ENCODE data around the gene STARD8.

The STARD8 gene

GRCh38 chrX:68720851-68721250 is 73.4 kb downstream of the STARD8 start (continued):
- TF ChIP-seq TSHZ2 (CRISPR knock-in tag; IDR thresholded peaks at IDR 0.05), result no peak
- TF ChIP-seq TOX (CRISPR knock-in tag; IDR thresholded peaks at IDR 0.05; ENCODE audit: borderline replicate concordance), result no peak

GRCh38 chrX:68721546-68721945 is 74.1 kb downstream of the STARD8 start:
- TF ChIP-seq TCF4 (CRISPR knock-in tag; IDR thresholded peaks at IDR 0.05; ENCODE audit: borderline replicate concordance), result no peak
- no peak for TF ChIP-seq CSDC2 (CRISPR knock-in tag; IDR thresholded peaks at IDR 0.05)
- TF ChIP-seq ZNF8 (CRISPR knock-in tag; IDR thresholded peaks at IDR 0.05), result no peak
- TF ChIP-seq ZNF70 (CRISPR knock-in tag; IDR thresholded peaks at IDR 0.05), result no peak
- TF ChIP-seq GLIS3 (CRISPR knock-in tag; IDR thresholded peaks at IDR 0.05), result no peak
- no peak for ATAC-seq

- ATAC-seq, result no peak
- TF ChIP-seq TSHZ2 (CRISPR knock-in tag; IDR thresholded peaks at IDR 0.05) (no peak), GLIS3 (CRISPR knock-in tag; IDR thresholded peaks at IDR 0.05) (no peak)
Measured at GRCh38 chrX:68721991-68722860, 74.8 kb downstream of the STARD8 start.

- TF ChIP-seq ZNF8 (CRISPR knock-in tag; IDR thresholded peaks at IDR 0.05), result no peak
- TF ChIP-seq ARNTL (CRISPR knock-in tag; IDR thresholded peaks at IDR 0.05; ENCODE audit: borderline replicate concordance, low read depth), result no peak
- no peak for TF ChIP-seq CREB5 (CRISPR knock-in tag; IDR thresholded peaks at IDR 0.05; ENCODE audit: low read depth)
- no peak for TF ChIP-seq ZFP30 (CRISPR knock-in tag; IDR thresholded peaks at IDR 0.05)
- no peak for TF ChIP-seq GLIS3 (CRISPR knock-in tag; IDR thresholded peaks at IDR 0.05)
- TF ChIP-seq CSDC2 (CRISPR knock-in tag; IDR thresholded peaks at IDR 0.05), result no peak
- no peak for TF ChIP-seq SNAI2 (CRISPR knock-in tag; IDR thresholded peaks at IDR 0.05)
- ATAC-seq, result no peak
Measured at GRCh38 chrX:68723491-68724155, 76.2 kb downstream of the STARD8 start.

- no peak for ATAC-seq
- TF ChIP-seq ZFP3 (CRISPR knock-in tag; IDR thresholded peaks at IDR 0.05) (no peak), PPARA (CRISPR knock-in tag; IDR thresholded peaks at IDR 0.05; ENCODE audit: borderline replicate concordance) (no peak), ESRRG (CRISPR knock-in tag; IDR thresholded peaks at IDR 0.05) (no peak), GLIS3 (CRISPR knock-in tag; IDR thresholded peaks at IDR 0.05) (no peak), SNAI2 (CRISPR knock-in tag; IDR thresholded peaks at IDR 0.05) (no peak), ZC3H10 (CRISPR knock-in tag; IDR thresholded peaks at IDR 0.05) (no peak), TOX (CRISPR knock-in tag; IDR thresholded peaks at IDR 0.05; ENCODE audit: borderline replicate concordance) (no peak), ZNF8 (CRISPR knock-in tag; IDR thresholded peaks at IDR 0.05) (no peak), RARB (CRISPR knock-in tag; IDR thresholded peaks at IDR 0.05) (no peak), ZNF565 (CRISPR knock-in tag; conservative IDR thresholded peaks at IDR 0.05; ENCODE audit: low read depth) (no peak), ZFP30 (CRISPR knock-in tag; IDR thresholded peaks at IDR 0.05) (no peak), CREB5 (CRISPR knock-in tag; IDR thresholded peaks at IDR 0.05; ENCODE audit: low read depth) (no peak), BACH2 (CRISPR knock-in tag; IDR thresholded peaks at IDR 0.05; ENCODE audit: borderline replicate concordance) (no peak), TCF4 (CRISPR knock-in tag; IDR thresholded peaks at IDR 0.05; ENCODE audit: borderline replicate concordance) (no peak), OSR1 (CRISPR knock-in tag; IDR thresholded peaks at IDR 0.05) (no peak), CSDC2 (CRISPR knock-in tag; IDR thresholded peaks at IDR 0.05) (no peak), TSHZ2 (CRISPR knock-in tag; IDR thresholded peaks at IDR 0.05) (no peak)
Measured at GRCh38 chrX:68724531-68725020, 77.1 kb downstream of the STARD8 start.
